GM19324 (cell line): ENCODE results near the gene EPOP.

Source experiments
- ATAC-seq: cut with Tn5 transposase; IDR thresholded peaks from one replicate; pipeline ENCODE4 v1.9.1; 2021; ENCODE audit warnings: mild to moderate bottlenecking, moderate library complexity; ENCODE audit not compliant: unreplicated experiment, low FRiP score

EPOP gene

GRCh38 chr17:38674749-38675615 is at the start of gene EPOP:
EPOP (minus strand) TSS chr17:38674957; CDS start chr17:38674495, 462 bp downstream.
- peak; percentile 60 for ATAC-seq

- ATAC-seq: no peak
These were observed 47.0 kb upstream of the EPOP start for GRCh38 chr17:38721802-38722201.

GRCh38 chr17:38720941-38721340 is 46.2 kb upstream of the EPOP start:
- no peak for ATAC-seq

GRCh38 chr17:38719943-38720641 is 45.3 kb upstream of the EPOP start:
- ATAC-seq: no peak

- ATAC-seq: no peak
These were observed 44.7 kb upstream of the EPOP start for GRCh38 chr17:38719289-38719942.

- no peak for ATAC-seq
These were observed 42.5 kb upstream of the EPOP start for GRCh38 chr17:38717139-38717745.

GRCh38 chr17:38716368-38717005 is 41.7 kb upstream of the EPOP start:
- ATAC-seq: no peak

GRCh38 chr17:38715216-38715943 is 40.6 kb upstream of the EPOP start:
- no peak for ATAC-seq

- ATAC-seq: no peak
These were observed 38.8 kb upstream of the EPOP start for GRCh38 chr17:38713456-38714075.

GRCh38 chr17:38712593-38712992 is 37.8 kb upstream of the EPOP start:
- ATAC-seq: no peak

GRCh38 chr17:38711792-38712571 is 37.2 kb upstream of the EPOP start:
- no peak for ATAC-seq

- ATAC-seq: no peak
These were observed 36.2 kb upstream of the EPOP start for GRCh38 chr17:38710985-38711384.

GRCh38 chr17:38710604-38710962 is 35.8 kb upstream of the EPOP start:
- ATAC-seq: no peak

GRCh38 chr17:38709864-38710603 is 35.3 kb upstream of the EPOP start:
- ATAC-seq: no peak

- ATAC-seq: no peak
These were observed 34.5 kb upstream of the EPOP start for GRCh38 chr17:38709104-38709820.

GRCh38 chr17:38707678-38708351 is 33.1 kb upstream of the EPOP start:
- ATAC-seq: no peak
